Astrocyte (in vitro differentiated cells and primary cell): ENCODE results near the gene ABHD17A. TPM values are rescaled to one million over a fixed set of nuclear protein-coding genes. Genes with fewer than 3 reads are reported as not detected.

ENCODE experiments used
- DNase-seq: peaks from one replicate; pipeline ENCODE4 v3.0.0-alpha.2; 2010; ENCODE audit warnings: low read depth
- FAIRE-seq: peaks from 2 replicates; lab custom pipeline; 2011; peaks lifted over from hg19 to GRCh38; lab: Jason Lieb, UNC
- H2AFZ ChIP-seq: 2 replicates; pipeline ENCODE4 v1.6.0; 2012; ENCODE audit warnings: low read depth, low read length, inconsistent platforms
- H3K27ac ChIP-seq: 2 replicates; pipeline ENCODE4 v1.5.1; 2011; ENCODE audit warnings: low read depth, low read length, inconsistent platforms
- H3K27me3 ChIP-seq: 2 replicates; pipeline ENCODE4 v1.6.0; 2011; ENCODE audit warnings: low read length, inconsistent platforms; ENCODE audit not compliant: insufficient read depth
- H3K36me3 ChIP-seq: 2 replicates; pipeline ENCODE4 v1.5.1; 2011; ENCODE audit warnings: low read length, inconsistent platforms; ENCODE audit not compliant: insufficient read depth
- H3K4me1 ChIP-seq: 2 replicates; pipeline ENCODE4 v1.5.1; 2011; ENCODE audit warnings: low read length, inconsistent platforms; ENCODE audit not compliant: insufficient read depth
- H3K4me2 ChIP-seq: 2 replicates; pipeline ENCODE4 v1.6.0; 2012; ENCODE audit warnings: low read length, inconsistent platforms
- H3K4me3 ChIP-seq: 2 replicates; pipeline ENCODE4 v1.5.1; 2011; ENCODE audit warnings: low read depth, mild to moderate bottlenecking, low read length, inconsistent platforms; ENCODE audit not compliant: insufficient read depth
- H3K79me2 ChIP-seq: 2 replicates; pipeline ENCODE4 v1.6.0; 2012; ENCODE audit warnings: mild to moderate bottlenecking, low read length, inconsistent platforms; ENCODE audit not compliant: insufficient read depth
- H3K9ac ChIP-seq: 2 replicates; pipeline ENCODE4 v1.6.0; 2012; ENCODE audit warnings: mild to moderate bottlenecking, low read length, inconsistent platforms
- H3K9me3 ChIP-seq: 2 replicates; pipeline ENCODE4 v1.5.1; 2012; ENCODE audit warnings: low read depth, mild to moderate bottlenecking, low read length, inconsistent platforms; ENCODE audit not compliant: insufficient read depth
- H4K20me1 ChIP-seq: 2 replicates; pipeline ENCODE4 v1.6.0; 2012; ENCODE audit warnings: low read length, inconsistent platforms; ENCODE audit not compliant: insufficient read depth
- H3K27ac Mint-ChIP-seq: one replicate; pipeline ENCODE4 v1.8.0; 2021; ENCODE audit warnings: mild to moderate bottlenecking, mixed read lengths; ENCODE audit not compliant: unreplicated experiment
- H3K27me3 Mint-ChIP-seq: one replicate; pipeline ENCODE4 v1.8.0; 2021; ENCODE audit warnings: low read depth, mixed read lengths; ENCODE audit not compliant: unreplicated experiment
- H3K36me3 Mint-ChIP-seq: one replicate; pipeline ENCODE4 v1.8.0; 2021; ENCODE audit warnings: low read depth, mixed read lengths; ENCODE audit not compliant: unreplicated experiment
- H3K4me1 Mint-ChIP-seq: one replicate; pipeline ENCODE4 v1.8.0; 2021; ENCODE audit warnings: low read depth, mixed read lengths; ENCODE audit not compliant: unreplicated experiment
- H3K4me3 Mint-ChIP-seq: one replicate; pipeline ENCODE4 v1.8.0; 2021; ENCODE audit warnings: mild to moderate bottlenecking, moderate library complexity, mixed read lengths; ENCODE audit not compliant: unreplicated experiment
- H3K9me3 Mint-ChIP-seq: one replicate; pipeline ENCODE4 v1.8.0; 2021; ENCODE audit warnings: mild to moderate bottlenecking, mixed read lengths; ENCODE audit not compliant: unreplicated experiment
- CTCF ChIP-seq: IDR thresholded peaks from 2 replicates; pipeline ENCODE4 v1.5.1; 2011; ENCODE audit warnings: low read depth, mild to moderate bottlenecking, inconsistent platforms, low read length, moderate library complexity; ENCODE audit not compliant: insufficient read depth
- EZH2 ChIP-seq: IDR thresholded peaks from 2 replicates; pipeline ENCODE4 v1.6.1; 2012; ENCODE audit warnings: mild to moderate bottlenecking, low read length, inconsistent platforms; ENCODE audit not compliant: insufficient read depth
- total RNA-seq: library from RNA; stranded (reverse); gene quantifications from 2 replicates; pipeline ENCODE4 v1.2.1, GENCODE V29; 2021

ABHD17A gene
- total RNA-seq, 1 donor from 2014 or later = 56.7 TPM

- Histone ChIP-seq H3K4me3 (no peak overlapping the region), H3K27ac (no peak overlapping the region), H2AFZ (no peak overlapping the region), H4K20me1 (peaks cover 30% of the 10 kb centered on the region), H3K79me2 (peaks cover 61% of the 10 kb centered on the region), H3K9me3 (no peaks in the 10 kb centered on the region), H3K9ac (no peak overlapping the region), H3K4me1 (peaks cover 24% of the 10 kb centered on the region), H3K36me3 (no peaks in the 10 kb centered on the region), H3K4me2 (no peak overlapping the region), H3K27me3 (no peaks in the 10 kb centered on the region)
- no peaks in the 10 kb centered on the region for H3K27me3 Mint-ChIP-seq
- TF ChIP-seq CTCF (no peak), EZH2 (no peak)
- FAIRE-seq = no peak
- H3K9me3 Mint-ChIP-seq = no peaks in the 10 kb centered on the region
- no peaks in the 10 kb centered on the region for H3K36me3 Mint-ChIP-seq
- H3K4me3 Mint-ChIP-seq = no peak overlapping the region
- DNase-seq = no peak
- H3K27ac Mint-ChIP-seq = no peak overlapping the region
- peaks cover 7% of the 10 kb centered on the region for H3K4me1 Mint-ChIP-seq
Measured at GRCh38 chr19:1871630-1872029, 13.7 kb downstream of the ABHD17A start.

- no peak for FAIRE-seq
- Mint-ChIP-seq H3K4me1 (peaks cover 7% of the 10 kb centered on the region), H3K27ac (no peak overlapping the region), H3K9me3 (no peaks in the 10 kb centered on the region), H3K27me3 (no peaks in the 10 kb centered on the region), H3K36me3 (no peaks in the 10 kb centered on the region), H3K4me3 (no peak overlapping the region)
- Histone ChIP-seq H3K36me3 (no peaks in the 10 kb centered on the region), H3K27me3 (no peaks in the 10 kb centered on the region), H3K4me1 (peaks cover 19% of the 10 kb centered on the region), H3K4me3 (no peak overlapping the region), H3K4me2 (no peak overlapping the region), H3K9me3 (no peaks in the 10 kb centered on the region), H4K20me1 (peaks cover 30% of the 10 kb centered on the region), H2AFZ (no peak overlapping the region), H3K9ac (no peak overlapping the region), H3K79me2 (peaks cover 58% of the 10 kb centered on the region), H3K27ac (no peak overlapping the region)
- TF ChIP-seq CTCF (no peak), EZH2 (no peak)
- no peak for DNase-seq
Measured at GRCh38 chr19:1871140-1871597, 14.1 kb downstream of the ABHD17A start.

- FAIRE-seq = no peak
- H3K79me2 ChIP-seq = peaks cover 36% of the 10 kb centered on the region
- no peaks in the 10 kb centered on the region for H3K27me3 ChIP-seq
Measured at GRCh38 chr19:1868971-1869370, 16.3 kb downstream of the ABHD17A start.

More at GRCh38 chr19:1868971-1869370, 16.3 kb downstream of the ABHD17A start:
- Mint-ChIP-seq H3K27me3 (no peaks in the 10 kb centered on the region), H3K27ac (no peak overlapping the region), H3K4me3 (peak overlapping the region; percentile 14), H3K9me3 (no peaks in the 10 kb centered on the region), H3K36me3 (no peaks in the 10 kb centered on the region), H3K4me1 (peaks cover under 1% of the 10 kb centered on the region)
- no peak overlapping the region for H3K4me3 ChIP-seq
- no peak overlapping the region for H2AFZ ChIP-seq
- H4K20me1 ChIP-seq = peaks cover 12% of the 10 kb centered on the region
- H3K4me1 ChIP-seq = peaks cover 13% of the 10 kb centered on the region
- H3K27ac ChIP-seq = no peak overlapping the region
- TF ChIP-seq CTCF = no peak
- no peak for TF ChIP-seq EZH2
- H3K36me3 ChIP-seq = no peaks in the 10 kb centered on the region
- no peak for DNase-seq
- no peak overlapping the region for H3K4me2 ChIP-seq
- H3K9ac ChIP-seq = no peak overlapping the region
- H3K9me3 ChIP-seq = no peaks in the 10 kb centered on the region
